Fibroblast of the aortic adventitia (primary cell): ENCODE data around the gene GPC5. TPM values are rescaled to one million over a fixed set of nuclear protein-coding genes. Genes with fewer than 3 reads are reported as not detected.

Source experiments
- DNase-seq: peaks from one replicate; pipeline ENCODE4 v3.0.0-alpha.2; 2010; ENCODE audit warnings: low read depth
- H3K4me3 ChIP-seq: 2 replicates; pipeline ENCODE4 v1.5.1; 2011; ENCODE audit warnings: low read depth, mild to moderate bottlenecking, control low read depth, low read length, moderate library complexity
- total RNA-seq: library from RNA; depleted of rRNA; stranded (reverse); fragments of >200 nt; gene quantifications from 2 replicates; pipeline ENCODE4 v1.2.3, GENCODE V29; 2012; ENCODE audit warnings: low replicate concordance
- TF ChIP-seq, protein P1 (sequence below): IDR thresholded peaks from 2 replicates; pipeline ENCODE4 v1.5.1; 2011; ENCODE audit warnings: mild to moderate bottlenecking, low read length, control low read depth, inconsistent platforms; ENCODE audit not compliant: insufficient read depth

Gene GPC5
- total RNA-seq, 1 donor = 0.18 TPM

- TF ChIP-seq, protein P1, sequence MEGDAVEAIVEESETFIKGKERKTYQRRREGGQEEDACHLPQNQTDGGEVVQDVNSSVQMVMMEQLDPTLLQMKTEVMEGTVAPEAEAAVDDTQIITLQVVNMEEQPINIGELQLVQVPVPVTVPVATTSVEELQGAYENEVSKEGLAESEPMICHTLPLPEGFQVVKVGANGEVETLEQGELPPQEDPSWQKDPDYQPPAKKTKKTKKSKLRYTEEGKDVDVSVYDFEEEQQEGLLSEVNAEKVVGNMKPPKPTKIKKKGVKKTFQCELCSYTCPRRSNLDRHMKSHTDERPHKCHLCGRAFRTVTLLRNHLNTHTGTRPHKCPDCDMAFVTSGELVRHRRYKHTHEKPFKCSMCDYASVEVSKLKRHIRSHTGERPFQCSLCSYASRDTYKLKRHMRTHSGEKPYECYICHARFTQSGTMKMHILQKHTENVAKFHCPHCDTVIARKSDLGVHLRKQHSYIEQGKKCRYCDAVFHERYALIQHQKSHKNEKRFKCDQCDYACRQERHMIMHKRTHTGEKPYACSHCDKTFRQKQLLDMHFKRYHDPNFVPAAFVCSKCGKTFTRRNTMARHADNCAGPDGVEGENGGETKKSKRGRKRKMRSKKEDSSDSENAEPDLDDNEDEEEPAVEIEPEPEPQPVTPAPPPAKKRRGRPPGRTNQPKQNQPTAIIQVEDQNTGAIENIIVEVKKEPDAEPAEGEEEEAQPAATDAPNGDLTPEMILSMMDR = no peak
- no peak for DNase-seq
- no peak overlapping the region for H3K4me3 ChIP-seq
Observed at GRCh38 chr13:92444244-92444643, 1045.8 kb downstream of the GPC5 start.

GRCh38 chr13:92451060-92451459, 1052.6 kb downstream of the GPC5 start:
- no peak for DNase-seq
- TF ChIP-seq, protein P1 = no peak
- no peak overlapping the region for H3K4me3 ChIP-seq

DNA sequence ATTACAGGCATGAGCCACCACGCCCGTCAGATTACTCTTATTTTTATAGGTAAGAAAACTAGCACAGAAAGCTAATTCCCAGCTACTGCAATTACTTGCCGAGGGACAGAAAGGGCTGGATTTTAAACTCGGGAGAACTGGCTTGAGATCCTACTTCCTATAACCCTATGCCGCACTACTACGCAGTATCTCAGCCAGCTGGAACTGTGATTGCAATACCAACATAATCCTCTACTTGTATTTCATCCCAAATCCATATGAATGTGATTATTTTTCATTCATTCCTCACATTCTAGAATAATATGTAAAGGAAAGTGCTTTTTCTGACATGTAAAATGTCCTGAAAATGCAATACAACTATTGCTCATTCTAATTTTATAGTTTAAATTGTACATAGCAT, 1054.4 kb downstream of the GPC5 start:
- no peak overlapping the region for H3K4me3 ChIP-seq
- TF ChIP-seq, protein P1 = no peak
- no peak for DNase-seq

DNA sequence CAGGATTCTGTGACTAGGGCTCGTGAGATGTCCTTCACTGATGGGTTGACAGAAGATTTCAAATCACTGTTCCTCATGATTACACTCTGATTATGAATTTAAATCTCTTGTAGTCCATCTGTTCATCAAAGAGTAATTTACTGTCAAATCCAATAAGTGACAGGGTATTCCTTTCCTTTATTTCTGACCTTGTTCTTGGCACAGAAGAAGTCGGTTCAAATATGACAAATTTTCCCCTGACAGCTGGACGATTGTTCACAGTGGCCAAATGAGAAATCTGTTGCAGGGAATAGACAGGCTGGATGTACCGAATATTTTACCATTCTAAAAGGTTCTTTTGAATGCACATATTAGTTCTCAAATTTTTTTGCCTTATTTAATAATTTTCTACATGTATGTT, 1060.9 kb downstream of the GPC5 start:
- TF ChIP-seq, protein P1 = no peak
- DNase-seq = no peak
- H3K4me3 ChIP-seq = no peak overlapping the region

DNA sequence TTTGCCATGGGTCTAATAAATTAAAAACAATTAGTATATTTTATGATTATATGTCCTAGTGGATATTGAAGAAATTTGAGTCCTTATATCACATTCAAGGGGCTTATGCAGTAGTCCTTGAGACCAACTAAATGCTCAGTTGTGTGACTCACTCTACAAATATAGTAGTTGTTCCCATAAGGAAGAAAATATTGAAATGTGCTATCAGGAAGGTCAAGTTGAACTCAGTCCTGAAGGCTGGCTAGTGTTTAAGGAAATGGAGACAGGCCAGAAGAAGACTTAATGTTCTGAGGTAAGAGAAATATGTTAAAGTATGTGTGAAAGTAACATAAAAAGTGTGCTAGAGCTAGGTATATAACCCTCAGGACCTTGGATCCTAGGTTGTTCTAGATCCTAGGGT, 1062.1 kb downstream of the GPC5 start:
- TF ChIP-seq, protein P1 = no peak
- H3K4me3 ChIP-seq = no peak overlapping the region
- no peak for DNase-seq

DNA sequence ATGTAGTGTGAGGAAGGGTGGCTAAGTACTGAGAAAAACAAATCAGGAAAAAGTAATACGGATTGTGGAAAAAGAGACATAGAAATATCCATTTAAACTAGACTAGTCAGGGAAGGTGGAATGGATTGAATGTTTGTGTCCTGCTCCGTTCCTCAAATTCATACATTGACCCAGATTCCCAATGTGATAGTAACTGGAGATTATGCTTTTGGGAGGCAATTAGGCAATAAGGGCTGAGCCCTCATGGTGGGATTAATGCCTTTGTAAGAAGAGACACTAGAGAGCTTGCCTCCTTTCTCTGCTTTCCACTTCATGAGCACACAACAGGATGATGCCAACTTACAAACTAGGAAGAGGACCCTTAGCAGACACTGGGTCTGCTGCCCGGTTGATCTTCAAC, 1063.0 kb downstream of the GPC5 start:
- H3K4me3 ChIP-seq = no peak overlapping the region
- TF ChIP-seq, protein P1 = no peak
- DNase-seq = no peak

DNA sequence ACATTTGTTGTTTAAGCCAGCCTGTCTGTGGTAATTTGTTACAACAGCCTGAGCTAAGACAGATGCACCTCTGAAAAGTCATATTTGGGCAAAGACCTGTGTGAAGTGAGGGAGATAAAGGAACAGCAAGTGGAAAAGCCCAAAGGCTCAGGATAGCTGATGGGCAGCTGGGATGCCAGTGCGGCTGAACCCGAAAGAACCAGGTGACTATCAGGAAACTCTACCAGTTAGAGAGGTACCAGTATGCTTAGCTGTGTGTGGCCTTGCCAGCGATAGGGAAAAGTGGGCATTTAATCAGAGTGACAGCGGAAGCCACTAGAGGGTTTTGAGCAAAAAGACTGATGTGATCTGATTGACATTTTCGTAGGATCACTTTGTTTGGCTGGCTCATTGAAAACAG, 1063.4 kb downstream of the GPC5 start:
- H3K4me3 ChIP-seq = no peak overlapping the region
- no peak for DNase-seq
- TF ChIP-seq, protein P1 = no peak
